ENCODE measurements around the gene FGFR3. TPM values are rescaled to one million over a fixed set of nuclear protein-coding genes. Genes with fewer than 3 reads are reported as not detected.

Gene FGFR3
- total and polyA plus RNA-seq, 9 of the 15 experiments (the other 6 are each of a cell fraction or from before 2014, with no cell fraction given) = 1.2 to 60.4 (median 12.7) TPM

GRCh38 chr4:1802720-1803522 lies 9.8 kb downstream of the FGFR3 start (continued):
- TF ChIP-seq, protein P1, sequence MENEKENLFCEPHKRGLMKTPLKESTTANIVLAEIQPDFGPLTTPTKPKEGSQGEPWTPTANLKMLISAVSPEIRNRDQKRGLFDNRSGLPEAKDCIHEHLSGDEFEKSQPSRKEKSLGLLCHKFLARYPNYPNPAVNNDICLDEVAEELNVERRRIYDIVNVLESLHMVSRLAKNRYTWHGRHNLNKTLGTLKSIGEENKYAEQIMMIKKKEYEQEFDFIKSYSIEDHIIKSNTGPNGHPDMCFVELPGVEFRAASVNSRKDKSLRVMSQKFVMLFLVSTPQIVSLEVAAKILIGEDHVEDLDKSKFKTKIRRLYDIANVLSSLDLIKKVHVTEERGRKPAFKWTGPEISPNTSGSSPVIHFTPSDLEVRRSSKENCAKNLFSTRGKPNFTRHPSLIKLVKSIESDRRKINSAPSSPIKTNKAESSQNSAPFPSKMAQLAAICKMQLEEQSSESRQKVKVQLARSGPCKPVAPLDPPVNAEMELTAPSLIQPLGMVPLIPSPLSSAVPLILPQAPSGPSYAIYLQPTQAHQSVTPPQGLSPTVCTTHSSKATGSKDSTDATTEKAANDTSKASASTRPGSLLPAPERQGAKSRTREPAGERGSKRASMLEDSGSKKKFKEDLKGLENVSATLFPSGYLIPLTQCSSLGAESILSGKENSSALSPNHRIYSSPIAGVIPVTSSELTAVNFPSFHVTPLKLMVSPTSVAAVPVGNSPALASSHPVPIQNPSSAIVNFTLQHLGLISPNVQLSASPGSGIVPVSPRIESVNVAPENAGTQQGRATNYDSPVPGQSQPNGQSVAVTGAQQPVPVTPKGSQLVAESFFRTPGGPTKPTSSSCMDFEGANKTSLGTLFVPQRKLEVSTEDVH (IDR thresholded peaks at IDR 0.05; ENCODE audit: low read depth, partially characterized antibody) = no peak
- no peak for TF ChIP-seq MEF2D (tag; conservative IDR thresholded peaks at IDR 0.05; ENCODE audit: low read depth)
- no peak for TF ChIP-seq GTF2F1 (IDR thresholded peaks at IDR 0.05; ENCODE audit: low read depth, low read length)
- peak; percentile 4; the same call in 1 of the 2 replicates for TF ChIP-seq POLR2G (IDR thresholded peaks at IDR 0.05; ENCODE audit: low read depth, low read length)
- no peak for TF ChIP-seq TSHZ1 (CRISPR knock-in tag; IDR thresholded peaks at IDR 0.05)
- no peak for TF ChIP-seq ZBTB1 (CRISPR knock-in tag; IDR thresholded peaks at IDR 0.05; ENCODE audit: borderline replicate concordance, low read depth)
- no peak for TF ChIP-seq HCFC1 (IDR thresholded peaks at IDR 0.05; ENCODE audit: low read depth, low read length)
- TF ChIP-seq TAF7 (tag; IDR thresholded peaks at IDR 0.05) = no peak
- no peak for TF ChIP-seq FOXA3 (CRISPR knock-in tag; conservative IDR thresholded peaks at IDR 0.05 in 1 of 2, IDR thresholded peaks at IDR 0.05 in 1 of 2)
